GM19240 (cell line): ENCODE data around the gene CCDC32.
A peak's percentile ranks its signal among the peaks of the same experiment; 100 is the strongest.

ENCODE experiments used
- DNase-seq: peaks from one replicate; pipeline ENCODE4 v3.0.0; 2011; ENCODE audit warnings: low spot score; ENCODE audit not compliant: insufficient read length

CCDC32 gene

DNA sequence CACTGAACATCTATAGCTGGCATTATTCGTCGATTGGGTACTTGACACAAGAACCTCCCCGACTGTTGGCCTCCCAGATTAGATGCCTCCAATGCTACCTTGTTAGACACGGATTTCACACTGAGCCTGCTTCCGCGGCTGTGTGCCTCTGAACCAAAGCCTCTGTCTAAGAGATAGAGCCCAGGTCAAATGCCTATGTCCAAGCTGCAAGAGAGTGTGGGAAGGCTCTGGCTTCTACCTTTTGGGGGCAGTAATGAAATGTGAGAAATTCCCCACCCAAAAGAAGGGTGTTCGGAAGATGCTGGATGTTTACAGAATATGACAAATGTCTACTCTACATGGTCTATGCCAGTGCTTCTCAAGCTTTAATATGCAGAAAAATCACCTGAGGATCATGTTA, 2.3 kb upstream of the CCDC32 start:
- no peak for DNase-seq

DNA sequence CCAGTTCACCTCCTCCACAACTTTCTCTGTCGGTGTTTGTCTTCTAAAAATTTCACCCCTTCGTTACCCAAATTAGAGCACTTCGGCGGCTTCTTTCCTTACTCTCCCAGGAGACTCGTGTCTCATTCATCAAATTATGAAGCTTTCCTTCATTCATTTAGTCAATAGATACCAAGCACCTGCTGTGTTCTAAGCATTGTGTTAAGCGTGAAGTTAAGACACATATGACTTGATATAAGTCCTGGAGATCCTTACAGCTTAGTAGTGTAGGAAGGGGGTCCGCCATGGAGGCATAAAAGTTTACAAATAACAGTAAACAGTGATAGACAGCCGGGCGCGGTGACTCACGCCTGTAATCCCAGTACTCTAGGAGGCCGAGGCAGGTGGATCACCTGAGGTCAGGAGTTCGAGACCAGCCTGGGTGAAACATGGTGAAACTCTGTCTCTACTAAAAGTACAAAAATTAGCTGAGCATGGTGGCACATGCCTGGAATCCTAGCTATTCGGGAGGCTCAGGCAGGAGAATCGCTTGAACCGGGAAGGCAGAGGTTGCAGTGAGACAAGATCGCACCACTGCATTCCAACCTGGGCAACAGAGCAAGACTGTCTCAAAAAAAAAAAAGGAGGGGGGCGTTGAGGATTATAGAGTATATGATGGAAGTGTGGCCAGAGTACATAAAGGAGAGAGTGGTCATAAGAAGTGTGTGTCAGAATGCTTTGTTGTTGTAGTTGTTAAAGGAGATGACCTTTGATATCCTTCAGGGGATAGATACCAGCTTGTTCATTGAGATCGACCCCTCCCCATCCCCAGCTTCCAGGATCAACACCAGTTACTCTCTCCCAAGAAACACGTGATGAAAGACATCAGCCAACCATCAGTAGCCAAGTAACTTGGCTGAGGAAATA, 744 bp upstream of the CCDC32 start:
- no peak for DNase-seq

DNA sequence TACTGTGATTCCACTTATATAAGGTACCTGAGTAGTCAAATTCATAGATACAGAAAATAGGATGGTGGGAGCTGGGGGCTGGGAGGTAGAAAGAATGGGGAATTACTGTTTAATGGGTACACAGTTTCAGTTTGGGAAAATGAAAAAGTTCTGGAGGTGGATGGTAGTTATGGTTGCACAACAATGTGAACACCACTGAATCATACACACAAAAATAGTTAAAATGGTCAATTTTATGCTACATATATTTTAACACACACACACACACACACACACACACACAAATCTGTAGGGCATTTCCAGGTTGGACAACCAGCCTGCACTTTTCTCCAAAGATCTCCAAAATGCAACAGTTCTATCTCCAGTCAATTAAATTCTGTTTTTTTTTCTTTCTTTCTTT, 1.4 kb downstream of the CCDC32 start:
- no peak for DNase-seq

DNA sequence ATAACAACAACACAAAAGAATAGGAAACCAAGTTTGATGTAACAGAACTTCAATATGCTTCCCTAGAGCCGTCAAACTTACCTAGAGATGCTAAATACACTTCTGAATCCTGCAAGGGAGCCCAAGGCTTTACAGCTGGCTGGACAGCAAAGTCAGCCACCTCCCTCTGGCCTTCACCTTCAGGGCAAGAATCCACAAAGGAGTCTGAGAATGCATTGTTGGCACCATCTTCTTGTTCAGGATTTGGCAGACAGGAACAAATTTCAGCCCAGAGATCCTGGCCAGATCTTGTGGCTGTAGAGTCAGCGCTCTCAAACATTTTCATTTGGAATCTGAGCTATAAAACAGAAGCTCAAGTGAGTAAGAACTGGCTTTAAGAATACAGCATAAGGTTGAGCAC, 2.2 kb downstream of the CCDC32 start:
- no peak for DNase-seq

DNA sequence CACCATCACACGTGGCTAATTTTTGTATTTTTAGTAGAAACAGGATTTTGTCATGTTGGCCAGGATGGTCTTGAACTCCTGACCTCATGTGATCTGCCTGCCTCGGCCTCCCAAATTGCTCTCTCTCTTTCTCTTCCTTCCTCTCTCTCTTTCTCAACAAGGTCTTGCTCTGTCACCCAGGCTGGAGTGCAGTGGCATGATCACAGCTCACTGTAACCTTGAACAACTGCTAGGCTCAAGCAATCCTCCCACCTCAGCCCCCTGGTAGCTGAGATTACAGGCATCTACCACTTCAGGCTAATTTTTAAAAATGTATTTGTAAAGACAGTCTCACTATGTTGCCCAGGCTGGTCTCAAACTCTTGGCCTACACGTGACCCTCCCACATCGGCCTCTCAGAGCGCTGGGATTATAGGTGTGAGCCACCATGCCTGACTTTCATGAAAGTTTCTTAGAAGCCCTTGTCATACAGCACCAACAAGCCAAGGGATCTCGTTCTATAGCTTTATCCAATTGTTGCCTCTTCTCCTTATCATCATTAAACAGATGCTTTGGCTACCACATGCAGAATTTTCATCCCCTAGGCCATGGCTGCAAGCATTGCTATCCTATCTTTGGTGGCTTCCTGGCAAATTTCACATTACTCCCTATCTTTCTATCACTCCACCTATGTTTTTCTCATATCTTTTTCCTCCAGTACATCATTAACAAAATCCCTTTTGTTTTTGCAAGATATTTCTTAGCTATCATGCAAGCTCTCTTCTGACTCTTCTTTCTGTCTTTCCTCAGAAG, 5.7 kb downstream of the CCDC32 start:
- no peak for DNase-seq

DNA sequence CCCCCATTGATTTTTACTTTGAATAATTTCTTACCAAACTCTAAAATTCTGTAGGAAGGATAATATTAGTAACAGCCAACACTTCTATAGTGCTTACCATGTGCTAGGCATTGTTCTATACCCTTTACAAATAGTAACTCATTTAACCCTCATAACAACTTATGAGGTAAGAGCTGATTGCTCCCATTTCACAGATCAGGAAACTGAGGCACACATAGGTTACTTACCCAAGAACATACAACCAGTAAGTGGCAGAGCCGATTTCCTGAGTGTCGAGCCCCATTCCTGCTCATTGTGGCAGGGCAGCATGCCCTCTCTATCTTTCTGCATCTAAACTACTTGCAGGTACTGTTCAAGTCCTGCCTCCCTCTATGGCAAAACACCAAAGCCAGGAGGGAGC, 9.0 kb downstream of the CCDC32 start:
- no peak for DNase-seq

DNA sequence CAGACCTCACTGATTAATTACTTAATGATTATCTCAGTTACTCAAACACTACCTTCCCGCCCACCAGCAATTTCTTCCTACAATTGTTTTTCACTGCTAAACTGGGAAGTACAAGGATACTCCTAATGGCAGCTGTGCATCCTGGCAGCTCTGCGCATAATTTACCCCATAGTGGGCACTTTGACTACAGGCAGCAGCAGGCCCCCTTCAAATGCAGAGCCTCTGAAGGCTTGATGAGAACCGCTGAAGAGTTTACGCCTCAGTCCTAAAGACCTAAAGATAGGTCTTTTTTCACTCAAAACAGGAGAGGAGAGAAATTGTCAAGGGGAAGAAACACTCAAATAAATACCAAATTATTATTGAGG, 10.7 kb downstream of the CCDC32 start:
- no peak for DNase-seq

DNA sequence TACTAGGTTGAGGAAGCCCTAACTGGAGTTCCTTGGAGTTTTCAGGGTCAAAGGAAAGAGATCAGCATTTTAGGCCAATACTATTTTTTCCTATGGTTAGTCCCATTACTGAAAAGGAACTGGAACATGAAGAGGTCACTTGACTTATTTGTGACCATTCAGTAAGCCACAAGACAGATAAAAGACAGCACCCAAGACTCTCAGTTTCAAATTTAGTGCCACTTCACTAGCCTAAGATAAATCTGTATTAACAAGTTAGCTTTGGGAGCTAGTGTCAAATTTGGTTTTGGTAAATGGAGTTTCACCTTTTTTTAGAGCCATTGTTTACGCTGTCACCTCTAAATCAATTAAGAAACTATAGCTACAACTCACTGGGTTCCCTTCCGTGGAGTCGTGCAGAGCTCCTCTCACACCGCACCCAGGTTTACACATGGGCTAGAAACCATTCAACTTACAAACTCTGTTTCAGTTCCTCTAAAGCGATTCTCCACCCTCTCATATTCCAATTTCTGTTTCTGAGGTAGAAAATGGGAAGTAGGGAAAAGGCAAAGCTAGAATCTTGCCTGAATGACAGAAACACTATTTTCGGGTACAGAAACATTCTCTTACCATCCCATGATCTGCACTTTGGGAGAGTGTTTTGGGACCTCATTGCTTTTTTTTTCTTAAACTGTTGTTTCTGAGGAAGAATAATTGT, 14.4 kb downstream of the CCDC32 start:
- peak; percentile 48 for DNase-seq

DNA sequence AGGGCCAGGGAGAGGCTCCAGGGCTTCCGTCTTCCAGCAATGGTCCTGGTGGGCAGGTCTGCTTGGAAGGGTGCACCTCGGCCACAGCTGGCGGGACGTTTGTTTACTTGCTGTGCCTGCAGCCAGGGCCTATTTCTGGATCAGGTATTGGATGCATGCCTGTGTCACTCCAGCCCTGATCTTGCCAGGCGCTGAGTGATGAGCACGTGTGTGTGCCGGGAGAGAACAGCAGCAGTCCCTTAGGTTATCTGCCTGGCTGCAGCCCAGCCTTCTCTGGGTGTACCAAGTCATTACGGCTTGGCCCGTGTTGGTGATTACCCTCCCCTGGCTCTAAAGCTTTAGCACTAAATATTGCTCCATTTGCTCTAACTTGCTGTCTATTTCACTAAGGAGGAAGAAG, 14.9 kb downstream of the CCDC32 start:
- no peak for DNase-seq

DNA sequence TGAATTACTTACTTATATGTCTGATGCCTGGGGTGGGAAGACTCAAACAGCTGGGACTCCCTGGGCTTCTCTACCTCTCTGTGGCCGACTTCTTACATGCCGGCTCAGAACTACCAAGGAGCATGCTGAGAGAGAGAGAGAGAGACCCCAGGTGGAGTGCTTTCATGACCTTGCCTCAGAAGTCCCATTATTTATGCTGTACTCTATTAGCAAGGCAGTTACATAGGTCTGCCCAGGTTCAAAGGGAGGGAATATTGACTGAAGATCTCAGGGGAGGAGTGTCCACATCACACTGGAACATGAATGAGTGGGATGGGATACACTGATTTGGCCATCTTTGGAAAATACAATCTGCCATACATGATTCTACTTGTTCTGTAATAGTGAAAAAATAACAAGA, 16.2 kb downstream of the CCDC32 start:
- no peak for DNase-seq

DNA sequence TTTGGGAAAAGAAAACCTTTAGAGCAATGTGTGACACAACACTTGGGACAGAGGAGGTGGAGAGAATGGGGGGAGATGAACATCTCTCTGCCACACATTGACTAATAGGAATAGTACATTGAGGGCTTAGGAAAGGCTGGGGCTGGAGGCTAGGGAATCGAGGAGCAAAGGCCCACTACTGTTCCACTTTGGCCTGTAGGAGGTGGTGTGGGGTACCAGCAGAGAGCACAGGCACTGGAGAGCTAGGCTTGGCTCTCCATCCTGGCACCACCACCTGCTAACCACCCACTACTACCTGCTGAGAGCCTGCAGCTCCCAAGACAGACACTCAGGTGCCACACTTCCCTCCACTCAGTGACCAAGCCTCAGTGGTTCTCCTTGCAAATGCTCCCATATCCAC, 19.4 kb downstream of the CCDC32 start:
- no peak for DNase-seq

DNA sequence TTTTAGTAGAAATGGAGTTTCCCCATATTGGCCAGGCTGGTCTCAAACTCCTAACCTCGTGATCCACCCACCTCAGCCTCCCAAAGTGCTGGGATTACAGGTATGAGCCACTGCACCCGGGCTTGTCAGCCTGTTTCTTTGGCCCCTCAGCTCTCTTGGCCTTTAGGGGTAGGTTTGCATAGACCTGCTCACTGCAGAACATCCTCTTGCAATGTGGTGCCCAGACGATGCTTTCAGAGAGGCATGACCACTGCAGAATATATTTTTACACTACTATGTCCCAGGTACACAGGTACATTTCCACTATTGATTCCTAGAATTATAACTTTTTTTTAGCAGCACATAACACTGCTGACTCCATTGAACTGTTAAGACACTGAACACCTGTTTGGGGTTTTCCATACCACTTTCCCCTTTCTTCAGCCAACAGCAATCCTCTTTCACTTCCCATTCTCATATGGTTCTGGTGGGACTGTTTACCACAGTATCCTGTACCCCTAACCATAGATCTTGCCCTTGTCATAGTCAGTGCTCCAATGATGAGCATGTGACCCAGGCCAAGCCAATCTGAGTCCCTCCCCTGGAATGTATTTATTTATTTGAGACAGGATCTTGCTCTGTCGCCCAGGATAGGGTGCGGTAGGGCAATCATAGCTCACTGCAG, 21.1 kb downstream of the CCDC32 start:
- peak; percentile 21 for DNase-seq

DNA sequence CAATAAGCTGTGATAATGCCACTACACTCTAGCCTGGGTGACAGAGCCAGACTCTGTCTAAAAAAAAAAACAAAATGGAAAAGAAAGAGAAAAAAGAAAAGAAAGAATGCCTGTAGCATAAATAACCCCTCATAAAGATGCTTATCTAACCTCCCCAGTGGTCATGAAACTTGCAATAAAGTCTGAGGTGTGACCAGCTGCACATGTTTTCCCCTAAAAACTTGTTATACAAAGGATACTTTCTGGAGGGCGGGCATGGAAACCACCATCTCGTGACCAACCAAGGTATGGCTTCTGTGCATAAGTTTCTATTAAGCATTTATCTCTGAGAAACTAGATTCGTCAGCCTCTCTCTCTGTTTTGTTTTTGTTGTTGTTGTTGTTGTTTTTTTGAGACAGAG, 21.8 kb downstream of the CCDC32 start:
- DNase-seq, result no peak

DNA sequence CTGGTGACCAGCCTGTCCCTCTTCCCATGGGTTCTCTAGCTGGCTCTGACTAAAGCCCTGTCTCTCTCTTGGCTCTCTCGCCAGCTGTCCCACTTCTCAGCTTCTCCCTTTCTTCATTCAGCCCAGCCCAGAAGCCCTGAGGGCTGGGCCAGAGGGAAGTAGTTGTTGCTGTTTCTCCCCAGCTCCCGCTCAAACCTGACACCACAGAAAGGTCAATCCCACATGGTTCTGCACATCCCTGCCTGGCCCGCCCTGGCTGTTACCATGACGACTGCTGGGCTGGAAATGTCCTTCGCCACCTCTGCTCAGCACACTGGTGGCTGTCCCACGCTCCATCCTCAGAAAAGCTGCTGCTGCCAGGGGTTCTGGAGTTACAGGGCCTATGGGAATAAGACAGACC, 25.9 kb downstream of the CCDC32 start:
- DNase-seq, result no peak

DNA sequence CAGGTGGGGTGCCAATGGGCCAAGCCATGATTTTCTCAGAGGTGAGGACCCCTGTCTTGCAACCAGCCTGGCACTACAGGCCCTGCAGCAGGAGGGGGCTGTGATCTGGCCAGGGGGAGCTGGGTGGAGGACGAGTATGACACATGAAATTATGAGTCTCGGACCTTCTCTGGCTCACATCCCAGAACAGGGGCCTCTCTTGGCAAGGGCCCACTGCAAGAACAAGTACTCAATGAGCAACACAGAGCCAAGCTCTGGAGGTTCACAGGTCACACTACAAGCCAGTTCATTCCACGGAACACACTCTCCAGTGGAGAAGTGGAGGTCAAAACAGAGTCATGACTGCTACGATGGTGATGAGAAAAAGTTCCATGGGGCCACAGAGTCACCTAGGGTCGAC, 28.3 kb downstream of the CCDC32 start:
- no peak for DNase-seq

DNA sequence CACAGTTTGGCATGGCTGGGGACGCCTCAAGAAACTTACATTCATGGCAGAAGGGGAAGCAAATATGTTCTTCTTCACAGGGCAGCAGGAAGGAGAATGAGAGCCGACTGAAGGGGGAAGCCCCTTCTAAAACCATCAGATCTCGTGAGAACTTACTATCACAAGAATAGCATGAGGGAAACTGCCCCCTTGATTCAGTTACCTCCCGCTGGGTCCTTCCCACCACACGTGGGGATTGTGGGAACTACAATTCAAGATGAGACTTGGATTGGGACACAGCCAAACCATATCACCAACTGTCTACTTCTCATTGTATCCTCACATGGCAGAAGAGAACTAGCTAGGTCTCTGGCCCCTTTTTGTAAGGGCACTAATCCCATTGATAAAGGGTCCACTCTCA, 30.5 kb downstream of the CCDC32 start:
- no peak for DNase-seq

DNA sequence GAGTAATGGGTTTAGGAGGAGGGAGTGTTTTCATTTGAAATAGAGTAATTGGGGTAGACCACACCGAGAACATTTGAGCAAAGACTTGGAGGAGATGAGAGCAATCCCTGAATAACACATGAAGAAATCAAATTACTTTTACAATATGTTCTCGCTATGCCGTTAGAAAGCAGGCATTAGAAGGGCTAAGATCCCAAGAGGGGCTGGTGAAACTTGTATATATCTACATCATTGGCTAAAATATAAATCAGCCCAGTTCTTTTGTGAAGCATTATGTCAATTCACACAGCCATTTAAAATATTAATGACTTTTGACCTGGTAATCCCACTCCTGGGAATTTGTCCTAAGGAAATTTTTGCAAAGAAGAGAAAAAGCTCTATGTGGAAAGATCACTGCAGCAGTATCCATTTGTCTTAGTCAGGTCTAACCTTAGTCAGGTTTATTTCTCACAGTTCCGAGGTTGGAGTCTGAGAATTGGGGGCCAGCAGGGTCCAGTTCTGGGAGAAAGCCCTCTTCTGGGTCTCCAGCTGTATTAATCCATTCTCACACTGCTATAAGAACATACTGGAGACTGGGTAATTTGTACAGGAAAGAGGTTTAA, 31.0 kb downstream of the CCDC32 start:
- no peak for DNase-seq

DNA sequence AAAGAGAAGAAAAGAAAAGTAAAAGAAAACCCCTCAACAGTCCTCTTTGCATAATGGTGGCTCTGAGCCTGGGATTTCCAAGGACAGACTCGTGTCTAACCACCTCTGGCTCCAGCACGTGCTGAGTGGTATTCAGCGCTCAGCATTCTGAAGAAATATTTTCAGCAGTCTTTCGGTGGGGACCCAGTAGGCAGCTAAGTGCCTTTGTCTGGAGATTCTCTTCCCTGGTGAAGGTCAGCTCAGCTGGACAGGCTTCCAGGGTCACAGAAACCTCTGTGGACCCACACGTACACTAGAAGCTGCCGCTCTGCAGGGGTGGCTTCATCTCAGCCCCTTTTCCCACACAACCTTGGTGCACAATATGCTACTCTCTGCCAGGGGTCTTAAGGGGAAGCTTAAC, 36.0 kb downstream of the CCDC32 start:
- no peak for DNase-seq

DNA sequence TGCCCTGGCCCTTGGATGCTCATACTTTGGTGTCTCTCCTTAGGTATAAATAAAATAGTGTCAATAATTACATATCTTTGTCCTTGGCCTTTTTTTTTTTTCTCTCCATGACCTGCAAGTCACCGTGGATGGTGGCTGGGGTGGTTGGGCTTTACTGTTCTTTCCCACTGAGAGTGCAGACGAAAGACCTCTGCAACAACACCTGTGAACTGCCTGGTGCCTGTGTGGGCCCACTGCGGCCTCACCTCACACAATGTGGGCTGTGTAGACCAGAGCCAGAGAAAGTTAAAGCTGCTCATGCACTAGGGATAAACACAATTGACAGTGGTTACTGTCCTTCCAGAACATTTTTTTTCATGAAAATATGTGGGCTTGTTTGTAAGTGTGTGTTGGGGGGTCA, 39.0 kb downstream of the CCDC32 start:
- no peak for DNase-seq

DNA sequence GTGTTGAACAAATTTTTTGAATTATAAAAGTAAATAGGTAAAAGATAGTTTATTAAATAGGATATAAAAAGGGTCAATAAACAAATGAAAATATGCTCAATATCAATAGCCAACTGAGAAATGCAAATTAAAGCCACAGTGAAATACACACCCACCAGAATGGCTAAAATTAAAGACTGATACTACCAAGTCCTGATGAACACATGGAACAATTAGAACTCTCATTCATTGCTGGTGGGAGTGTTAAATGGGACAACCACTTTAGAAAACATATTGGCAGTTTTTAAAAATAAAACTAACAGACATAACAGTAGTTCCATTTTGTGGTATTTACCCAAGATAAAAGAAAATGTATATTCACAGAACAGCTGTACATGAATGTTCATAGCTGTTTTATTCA, 41.2 kb downstream of the CCDC32 start:
- DNase-seq, result no peak

DNA sequence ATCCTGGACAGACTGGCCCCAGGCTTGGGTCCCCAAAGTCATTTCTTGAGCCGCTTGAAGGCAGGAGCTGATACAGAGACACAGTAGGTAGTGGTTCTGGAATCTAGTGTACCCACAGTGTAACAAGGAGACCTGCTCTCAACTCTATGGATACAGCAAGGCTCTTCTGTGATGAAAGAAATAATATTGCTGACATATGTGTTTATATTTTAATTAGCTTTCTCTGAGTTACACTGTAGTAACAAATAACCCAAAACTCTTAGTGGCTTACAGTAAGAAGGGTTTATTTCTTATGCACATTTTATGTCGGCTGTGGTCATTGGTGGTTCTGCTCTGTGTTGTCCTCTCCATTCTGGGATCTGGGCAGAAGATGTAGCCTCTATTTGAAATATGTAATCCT, 48.5 kb downstream of the CCDC32 start:
- DNase-seq, result no peak
